Adrenal gland (tissue), 12 donors: ENCODE measurements around the gene CCDC38. TPM values are rescaled to one million over a fixed set of nuclear protein-coding genes. Genes with fewer than 3 reads are reported as not detected.

Experiments used
- DNase-seq, 7 donors: peaks; one replicate each; pipeline ENCODE4 v3.0.0-alpha.2; 2019 to 2020
- H3K27ac ChIP-seq, 5 donors: fragments of 200-600 bp; sonication (generic) in 4 of 5; 1 replicate in 3 of 5; 2 replicates in 2 of 5; pipeline versions ENCODE4 v1.5.1 to v1.8.0; 2016 to 2020; ENCODE audit warnings: mild to moderate bottlenecking in 1 of 5
- H3K27me3 ChIP-seq: fragments of 200-600 bp; 2 replicates; pipeline ENCODE4 v1.8.0; 2021
- H3K36me3 ChIP-seq, 2 donors: fragments of 200-600 bp; replicated peaks in 1 of 2; 1 replicate in 1 of 2; 2 replicates in 1 of 2; pipeline versions ENCODE4 v1.5.1 to v1.8.0; 2018 to 2022
- H3K4me1 ChIP-seq, 2 donors: fragments of 200-600 bp; replicated peaks in 1 of 2; 1 replicate in 1 of 2; 2 replicates in 1 of 2; pipeline versions ENCODE4 v1.5.1 to v1.8.0; 2018 to 2021
- H3K4me3 ChIP-seq, 4 donors: fragments of 200-600 bp; sonication (generic) in 3 of 4; one replicate each; pipeline ENCODE4 v1.5.1; 2016 to 2018
- H3K9me3 ChIP-seq, 3 donors: fragments of 200-600 bp; sonication (generic) in 1 of 3; replicated peaks in 1 of 3; 1 replicate in 2 of 3; 2 replicates in 1 of 3; pipeline versions ENCODE4 v1.5.1 to v1.8.0; 2016 to 2021
- POLR2A ChIP-seq, 2 donors: fragments of 450-650 bp; IDR thresholded peaks; one replicate each; pipeline ENCODE4 v1.6.1; 2017; ENCODE audit warnings: antibody characterized with exemption in 2 of 2, mild to moderate bottlenecking in 2 of 2, moderate library complexity in 1 of 2
- WGBS, 4 donors: extraction: QIAGEN DNeasy Blood & Tissue Kit in 2 of 4; methylation state at CpG; one replicate each; pipeline versions ENCODE4 v1.1.5 to v1.1.7; 2013 to 2017; 5-methylcytosine and 5-hydroxymethylcytosine counted together
- intact Hi-C, 2 donors: fragments of 100-400 bp; cut with DNase I; formaldehyde crosslinking; loops; one replicate each; pipeline versions ENCODE4 v1.14.1 to v1.15.0; 2022 to 2023
- polyA plus RNA-seq, 3 donors: library from polyadenylated mRNA; stranded (reverse); fragments of 200-250 nt in 2 of 3; fragments of 350-450 nt in 1 of 3; fragmentation: Illumina TruSeq in 1 of 3; extraction: RNeasy Lipid Tissue Mini Kit (QIAGEN cat#74804) in 1 of 3; gene quantifications; one replicate each; pipeline ENCODE4 v1.2.3, GENCODE V29; 2013 to 2014
- total RNA-seq, 9 donors: library from RNA; depleted of rRNA in 4 of 9; stranded (reverse); fragments of >200 nt in 4 of 9; fragments of 120-200 nt in 1 of 9; fragmentation: NEBNext Ultra II Directional in 1 of 9; extraction: Animal tissue kit (Norgen Biotek cat#: 25700) in 1 of 9; gene quantifications; one replicate each; pipeline versions ENCODE4 v1.1.0 to v1.2.4, GENCODE V29; 2013 to 2023
- TF ChIP-seq, protein P1 (sequence below), 6 experiments: fragments of 450-650 bp in 4 of 6; fragments of 200-600 bp in 2 of 6; sonication (generic) in 1 of 6; IDR thresholded peaks; 1 replicate in 5 of 6; 2 replicates in 1 of 6; pipeline versions ENCODE4 v1.5.1 to v1.8.0; 2016 to 2021; ENCODE audit warnings: antibody characterized with exemption in 6 of 6, mild to moderate bottlenecking in 2 of 6, moderate library complexity in 1 of 6
- donor health status: healthy with polysubstance abuse.
- donor health status: Bipolar disorder and iron deficiency.
- donor health status: DM: yes; HTN: yes; CAD: no.
- donor health status: DM: no; HTN: no; CAD: no.
- donor health status: DM: no; HTN: no; CAD: no.
- donor health status: DM: yes; HTN: yes; CAD: no.

The CCDC38 gene
- total and polyA plus RNA-seq, 12 donors, result 0.12 to 3.3 (median 0.76) TPM; not detected in 2

DNA sequence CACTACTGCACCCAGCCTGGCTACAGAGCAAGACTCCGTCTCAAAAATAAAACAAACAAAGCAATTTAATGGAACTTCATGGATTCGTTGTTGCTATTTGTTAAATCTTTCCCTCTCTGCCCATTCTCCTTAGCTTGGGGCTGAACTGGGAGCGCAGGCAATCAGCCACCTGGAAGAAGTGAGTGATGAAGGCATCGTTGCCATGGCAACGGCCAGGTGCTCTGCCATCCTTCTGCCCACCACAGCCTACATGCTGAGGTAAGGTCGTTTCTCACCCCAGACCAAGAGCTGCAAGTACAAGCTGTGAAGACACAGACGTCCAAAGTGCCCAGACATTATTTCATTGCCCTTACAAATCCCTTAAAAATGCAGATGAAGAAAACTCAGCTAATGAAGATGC, 19.8 kb upstream of the CCDC38 start:
- Histone ChIP-seq H3K36me3 (peaks cover 0 to 7% of the 10 kb centered on the region in 2 donors), H3K4me3 (no peak overlapping the region), H3K4me1 (no peaks in the 10 kb centered on the region), H3K27me3 (no peaks in the 10 kb centered on the region), H3K9me3 (no peaks in the 10 kb centered on the region), H3K27ac (no peak overlapping the region)
- intact Hi-C loops, result no loop called here
- DNase-seq, result no peak
- TF ChIP-seq, protein P1, sequence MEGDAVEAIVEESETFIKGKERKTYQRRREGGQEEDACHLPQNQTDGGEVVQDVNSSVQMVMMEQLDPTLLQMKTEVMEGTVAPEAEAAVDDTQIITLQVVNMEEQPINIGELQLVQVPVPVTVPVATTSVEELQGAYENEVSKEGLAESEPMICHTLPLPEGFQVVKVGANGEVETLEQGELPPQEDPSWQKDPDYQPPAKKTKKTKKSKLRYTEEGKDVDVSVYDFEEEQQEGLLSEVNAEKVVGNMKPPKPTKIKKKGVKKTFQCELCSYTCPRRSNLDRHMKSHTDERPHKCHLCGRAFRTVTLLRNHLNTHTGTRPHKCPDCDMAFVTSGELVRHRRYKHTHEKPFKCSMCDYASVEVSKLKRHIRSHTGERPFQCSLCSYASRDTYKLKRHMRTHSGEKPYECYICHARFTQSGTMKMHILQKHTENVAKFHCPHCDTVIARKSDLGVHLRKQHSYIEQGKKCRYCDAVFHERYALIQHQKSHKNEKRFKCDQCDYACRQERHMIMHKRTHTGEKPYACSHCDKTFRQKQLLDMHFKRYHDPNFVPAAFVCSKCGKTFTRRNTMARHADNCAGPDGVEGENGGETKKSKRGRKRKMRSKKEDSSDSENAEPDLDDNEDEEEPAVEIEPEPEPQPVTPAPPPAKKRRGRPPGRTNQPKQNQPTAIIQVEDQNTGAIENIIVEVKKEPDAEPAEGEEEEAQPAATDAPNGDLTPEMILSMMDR (IDR thresholded peaks at IDR 0.05), result no peak
- TF ChIP-seq POLR2A (IDR thresholded peaks at IDR 0.05), result no peak
- 76 to 85% (median 82%) methylated on average over 7 of the region's 7 CpGs for WGBS, 4 donors

DNA sequence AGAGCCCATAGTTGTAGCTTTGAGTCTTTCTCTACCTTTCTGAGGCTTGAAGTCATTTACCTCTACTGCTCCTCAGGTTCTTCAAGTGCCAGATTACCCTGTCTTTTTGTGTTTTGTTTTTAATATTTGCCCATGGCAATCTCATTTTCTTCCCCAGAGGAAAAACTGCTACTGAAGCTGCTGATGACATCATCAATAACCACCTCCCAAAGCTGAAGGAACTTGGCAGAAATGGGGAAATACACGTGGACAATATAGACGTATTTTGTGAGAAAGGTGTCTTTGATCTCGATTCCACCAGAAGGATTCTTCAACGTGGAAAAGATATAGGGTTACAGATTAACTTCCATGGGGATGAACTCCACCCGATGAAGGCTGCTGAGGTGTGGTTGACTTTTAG, 17.8 kb upstream of the CCDC38 start:
- DNase-seq, result no peak
- 64 to 77% (median 70%) methylated on average over 5 of the region's 5 CpGs for WGBS, 4 donors
- H3K27me3 ChIP-seq, result no peaks in the 10 kb centered on the region
- no peaks in the 10 kb centered on the region for H3K36me3 ChIP-seq
- H3K4me3 ChIP-seq, result no peak overlapping the region
- intact Hi-C loops, result no loop called here
- no peak overlapping the region for H3K27ac ChIP-seq
- no peaks in the 10 kb centered on the region for H3K9me3 ChIP-seq
- no peaks in the 10 kb centered on the region for H3K4me1 ChIP-seq
- TF ChIP-seq, protein P1 (IDR thresholded peaks at IDR 0.05), result no peak

GRCh38 chr12:95959107-95959506, 16.7 kb upstream of the CCDC38 start:
- no peaks in the 10 kb centered on the region for H3K4me1 ChIP-seq
- H3K9me3 ChIP-seq, result no peaks in the 10 kb centered on the region
- no peak for TF ChIP-seq POLR2A (IDR thresholded peaks at IDR 0.05)
- TF ChIP-seq, protein P1 (IDR thresholded peaks at IDR 0.05), result peak in 4 of 6 experiments; percentile 4 to 27 (median 20)
- 55 to 83% (median 68%) methylated on average over 1 of the region's 1 CpG for WGBS, 4 donors
- DNase-seq, result peak in 2 of 7 donors; percentile 14 to 31
- no peak overlapping the region for H3K27ac ChIP-seq
- no peak overlapping the region for H3K4me3 ChIP-seq
- intact Hi-C loops, result no loop called here
- H3K36me3 ChIP-seq, result no peaks in the 10 kb centered on the region
- H3K27me3 ChIP-seq, result no peaks in the 10 kb centered on the region

DNA sequence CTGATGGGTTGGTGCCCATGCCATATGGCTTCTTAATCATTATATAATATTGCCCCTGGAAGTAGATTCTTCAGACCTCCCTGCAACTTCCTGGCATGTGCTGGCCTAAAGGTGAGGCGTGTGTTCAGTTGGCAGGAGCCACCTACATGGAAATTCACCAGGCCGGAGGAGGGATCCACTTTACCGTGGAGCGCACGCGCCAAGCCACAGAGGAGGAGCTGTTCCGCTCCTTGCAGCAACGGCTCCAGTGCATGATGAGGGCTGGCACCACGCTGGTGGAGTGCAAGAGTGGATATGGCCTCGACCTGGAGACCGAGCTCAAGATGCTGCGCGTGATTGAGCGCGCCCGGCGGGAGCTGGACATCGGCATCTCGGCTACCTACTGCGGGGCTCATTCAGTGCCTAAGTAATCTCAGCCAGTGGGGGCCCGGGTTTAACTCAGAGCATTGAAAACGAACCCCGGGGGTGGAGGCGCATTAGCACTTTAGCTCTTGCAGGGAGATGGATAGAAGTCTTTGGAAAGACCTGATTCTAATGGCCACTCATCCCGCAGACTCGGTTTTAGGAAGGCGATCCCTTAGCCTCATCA, 14.2 kb upstream of the CCDC38 start:
- no peaks in the 10 kb centered on the region for H3K27me3 ChIP-seq
- H3K4me1 ChIP-seq, result no peaks in the 10 kb centered on the region
- no peaks in the 10 kb centered on the region for H3K9me3 ChIP-seq
- H3K27ac ChIP-seq, result no peak overlapping the region
- no peaks in the 10 kb centered on the region for H3K36me3 ChIP-seq
- DNase-seq, result no peak
- TF ChIP-seq POLR2A (IDR thresholded peaks at IDR 0.05), result no peak
- TF ChIP-seq, protein P1 (IDR thresholded peaks at IDR 0.05), result no peak
- 77 to 84% (median 80%) methylated on average over 21 to 27 of the region's 27 CpGs for WGBS, 4 donors
- intact Hi-C loops, result no loop called here
- no peak overlapping the region for H3K4me3 ChIP-seq
